ENCODE data around the gene RERE.
"Not testable (repeated sequence)": the region's sequence is repeated elsewhere in the genome, so short reads cannot be mapped to it uniquely, and the experiment has no call there.

DNA sequence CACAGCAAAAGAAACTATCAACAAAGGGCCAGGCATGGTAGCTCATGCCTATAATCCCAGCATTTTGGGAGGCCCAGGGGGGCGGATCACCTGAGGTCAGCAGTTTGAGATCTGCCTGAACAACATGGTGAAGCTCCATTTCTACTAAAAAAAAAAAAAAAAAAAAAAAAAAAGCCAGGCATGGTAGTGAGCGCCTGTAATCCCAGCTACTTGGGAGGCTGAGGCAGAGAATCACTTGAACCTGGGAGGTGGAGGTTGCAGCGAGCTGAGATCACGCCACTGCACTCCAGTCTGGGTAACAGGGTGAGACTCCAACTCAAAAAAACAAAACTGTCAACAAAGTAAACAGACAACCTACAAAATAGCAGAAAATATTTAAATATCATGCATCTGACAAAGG, 122.0 kb downstream of the RERE start:
- TF ChIP-seq, protein P1, sequence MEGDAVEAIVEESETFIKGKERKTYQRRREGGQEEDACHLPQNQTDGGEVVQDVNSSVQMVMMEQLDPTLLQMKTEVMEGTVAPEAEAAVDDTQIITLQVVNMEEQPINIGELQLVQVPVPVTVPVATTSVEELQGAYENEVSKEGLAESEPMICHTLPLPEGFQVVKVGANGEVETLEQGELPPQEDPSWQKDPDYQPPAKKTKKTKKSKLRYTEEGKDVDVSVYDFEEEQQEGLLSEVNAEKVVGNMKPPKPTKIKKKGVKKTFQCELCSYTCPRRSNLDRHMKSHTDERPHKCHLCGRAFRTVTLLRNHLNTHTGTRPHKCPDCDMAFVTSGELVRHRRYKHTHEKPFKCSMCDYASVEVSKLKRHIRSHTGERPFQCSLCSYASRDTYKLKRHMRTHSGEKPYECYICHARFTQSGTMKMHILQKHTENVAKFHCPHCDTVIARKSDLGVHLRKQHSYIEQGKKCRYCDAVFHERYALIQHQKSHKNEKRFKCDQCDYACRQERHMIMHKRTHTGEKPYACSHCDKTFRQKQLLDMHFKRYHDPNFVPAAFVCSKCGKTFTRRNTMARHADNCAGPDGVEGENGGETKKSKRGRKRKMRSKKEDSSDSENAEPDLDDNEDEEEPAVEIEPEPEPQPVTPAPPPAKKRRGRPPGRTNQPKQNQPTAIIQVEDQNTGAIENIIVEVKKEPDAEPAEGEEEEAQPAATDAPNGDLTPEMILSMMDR (conservative IDR thresholded peaks at IDR 0.05 in 1 of 2, IDR thresholded peaks at IDR 0.05 in 1 of 2; ENCODE audit: extremely low read depth in 1 of 2, insufficient read depth in 1 of 2, low read depth in 1 of 2, low read length in 2 of 2), result not testable (repeated sequence)
- TF ChIP-seq EZH2 (IDR thresholded peaks at IDR 0.05; ENCODE audit: borderline replicate concordance, low read length), result not testable (repeated sequence)
